H1 (cell line): ENCODE data around the gene PC. TPM values are rescaled to one million over a fixed set of nuclear protein-coding genes. Genes with fewer than 3 reads are reported as not detected.

Source experiments
- CTCF ChIA-PET: fragments of 300-600 bp; sonication (Branson Sonifier 250); formaldehyde crosslinking; loops from one replicate; lab custom pipeline; 2021; ENCODE audit not compliant: partially characterized antibody; lab: Charles Lee
- POLR2A ChIA-PET: fragments of 300-600 bp; sonication (Branson Sonifier 250); formaldehyde crosslinking; loops from one replicate; lab custom pipeline; 2021; ENCODE audit warnings: inconsistent platforms; ENCODE audit not compliant: partially characterized antibody; lab: Charles Lee
- DNase-seq, 2 experiments: peaks; one replicate each; pipeline versions ENCODE4 v3.0.0 to v3.0.0-alpha.2; 2010 to 2022; ENCODE audit warnings: low spot score in 2 of 2, low read depth in 1 of 2, mixed read lengths in 1 of 2
- FAIRE-seq: peaks from 2 replicates; lab custom pipeline; 2011; peaks lifted over from hg19 to GRCh38; lab: Jason Lieb, UNC
- H2AFZ ChIP-seq: 2 replicates; pipeline ENCODE4 v1.8.1; 2012; ENCODE audit warnings: low read length, inconsistent platforms
- H2AK5ac ChIP-seq: 2 replicates; pipeline ENCODE4 v1.6.1; 2013; ENCODE audit warnings: low read depth, low read length
- H2BK120ac ChIP-seq: replicated peaks from 2 replicates; pipeline ENCODE3; 2013; ENCODE audit warnings: low read depth, low read length, inconsistent platforms
- H2BK12ac ChIP-seq: 2 replicates; pipeline ENCODE4 v1.6.1; 2013; ENCODE audit warnings: low read depth, low read length
- H2BK15ac ChIP-seq: 2 replicates; pipeline ENCODE4 v1.6.1; 2013; ENCODE audit warnings: low read length
- H2BK20ac ChIP-seq: 2 replicates; pipeline ENCODE4 v1.6.1; 2013; ENCODE audit warnings: low read length
- H2BK5ac ChIP-seq: 2 replicates; pipeline ENCODE4 v1.6.1; 2013; ENCODE audit warnings: low read depth, low read length
- H3K14ac ChIP-seq: 2 replicates; pipeline ENCODE4 v1.6.1; 2013; ENCODE audit warnings: inconsistent platforms; ENCODE audit not compliant: insufficient read length
- H3K18ac ChIP-seq: 2 replicates; pipeline ENCODE4 v1.6.1; 2013; ENCODE audit warnings: low read length; ENCODE audit errors: extremely low read depth
- H3K23ac ChIP-seq: 2 replicates; pipeline ENCODE4 v1.6.1; 2013; ENCODE audit warnings: inconsistent platforms; ENCODE audit not compliant: insufficient read length
- H3K23me2 ChIP-seq: 2 replicates; pipeline ENCODE4 v1.6.1; 2013; ENCODE audit warnings: low read depth, low read length
- H3K27ac ChIP-seq: 2 replicates; pipeline ENCODE4 v1.6.1; 2011; ENCODE audit warnings: low read depth, low read length, inconsistent platforms
- H3K27me3 ChIP-seq, 4 experiments: replicated peaks in 1 of 4; 1 replicate in 1 of 4; 2 replicates in 3 of 4; pipeline versions ENCODE4 v1.6.1 to v1.8.1; 2011 to 2013; ENCODE audit warnings: low read length in 3 of 4, mild to moderate bottlenecking in 3 of 4, inconsistent platforms in 2 of 4, mixed read lengths in 2 of 4, moderate library complexity in 1 of 4; ENCODE audit not compliant: control insufficient read depth in 3 of 4, insufficient read depth in 3 of 4; ENCODE audit errors: extremely low read depth in 1 of 4
- H3K36me3 ChIP-seq, 4 experiments: 2 replicates each; pipeline versions ENCODE4 v1.6.1 to v1.8.1; 2011 to 2013; ENCODE audit warnings: mild to moderate bottlenecking in 4 of 4, low read length in 3 of 4, moderate library complexity in 2 of 4, control low read depth in 1 of 4, inconsistent platforms in 1 of 4; ENCODE audit not compliant: insufficient read depth in 4 of 4, control insufficient read depth in 2 of 4
- H3K4ac ChIP-seq: replicated peaks from 2 replicates; pipeline ENCODE3; 2013; ENCODE audit warnings: low read length, low read depth, mixed read lengths, inconsistent platforms; ENCODE audit not compliant: insufficient read length
- H3K4me1 ChIP-seq, 4 experiments: replicated peaks in 1 of 4; 1 replicate in 1 of 4; 2 replicates in 3 of 4; pipeline versions ENCODE4 v1.6.1 to v1.8.1; 2011 to 2013; ENCODE audit warnings: low read length in 3 of 4, inconsistent platforms in 2 of 4, mixed read lengths in 1 of 4; ENCODE audit not compliant: insufficient read depth in 4 of 4, control insufficient read depth in 3 of 4
- H3K4me2 ChIP-seq, 2 experiments: 2 replicates each; pipeline versions ENCODE4 v1.6.1 to v1.8.1; 2011 to 2013; ENCODE audit warnings: low read depth in 2 of 2, low read length in 2 of 2, control low read depth in 1 of 2, inconsistent platforms in 1 of 2, mild to moderate bottlenecking in 1 of 2; ENCODE audit not compliant: insufficient read depth in 1 of 2
- H3K4me3 ChIP-seq, 4 experiments: fragments of 200-600, 300-600 bp in 1 of 4; sonication (generic), shearing (Covaris generic), sonication (Bioruptor Twin) in 1 of 4; 2 replicates each; pipeline versions ENCODE4 v1.5.1 to v1.8.1; 2011 to 2016; ENCODE audit warnings: low read length in 4 of 4, low read depth in 3 of 4, control low read depth in 2 of 4, inconsistent platforms in 2 of 4, mild to moderate bottlenecking in 2 of 4, mixed read lengths in 1 of 4, moderate library complexity in 1 of 4; ENCODE audit not compliant: insufficient read depth in 2 of 4; ENCODE audit errors: extremely low read depth in 1 of 4
- H3K56ac ChIP-seq: replicated peaks from 2 replicates; pipeline ENCODE3; 2013; ENCODE audit warnings: low read depth, mild to moderate bottlenecking, mixed read lengths, low read length, inconsistent platforms; ENCODE audit not compliant: insufficient read length
- H3K79me1 ChIP-seq: 2 replicates; pipeline ENCODE4 v1.6.1; 2013; ENCODE audit warnings: low read depth, low read length, control low read depth
- H3K79me2 ChIP-seq, 2 experiments: 2 replicates each; pipeline versions ENCODE4 v1.6.1 to v1.8.1; 2012 to 2013; ENCODE audit warnings: low read length in 2 of 2, mild to moderate bottlenecking in 2 of 2, inconsistent platforms in 1 of 2; ENCODE audit not compliant: insufficient read depth in 2 of 2, control insufficient read depth in 1 of 2
- H3K9ac ChIP-seq, 4 experiments: replicated peaks in 1 of 4; 1 replicate in 1 of 4; 2 replicates in 3 of 4; pipeline versions ENCODE4 v1.6.1 to v1.8.1; 2011 to 2013; ENCODE audit warnings: low read depth in 3 of 4, low read length in 3 of 4, control low read depth in 2 of 4, mild to moderate bottlenecking in 2 of 4, moderate library complexity in 2 of 4, inconsistent platforms in 1 of 4; ENCODE audit errors: extremely low read depth in 1 of 4
- H3K9me3 ChIP-seq, 2 experiments: 2 replicates each; pipeline versions ENCODE4 v1.6.1 to v1.8.1; 2012 to 2013; ENCODE audit warnings: mild to moderate bottlenecking in 2 of 2, moderate library complexity in 2 of 2, control low read depth in 1 of 2, inconsistent platforms in 1 of 2, low read depth in 1 of 2, low read length in 1 of 2, mixed read lengths in 1 of 2; ENCODE audit not compliant: insufficient read depth in 2 of 2
- H4K20me1 ChIP-seq, 2 experiments: replicated peaks in 1 of 2; 2 replicates each; pipeline versions ENCODE3 to v1.8.1; 2011 to 2013; ENCODE audit warnings: inconsistent platforms in 2 of 2, low read length in 2 of 2, mild to moderate bottlenecking in 1 of 2; ENCODE audit not compliant: insufficient read depth in 2 of 2, control insufficient read depth in 1 of 2
- H4K5ac ChIP-seq: 2 replicates; pipeline ENCODE4 v1.6.1; 2013; ENCODE audit warnings: low read length, low read depth, mixed read lengths, inconsistent platforms; ENCODE audit not compliant: insufficient read length
- H4K8ac ChIP-seq: 2 replicates; pipeline ENCODE4 v1.8.0; 2013; ENCODE audit warnings: mild to moderate bottlenecking, moderate library complexity, low read length, inconsistent platforms; ENCODE audit not compliant: insufficient read depth; ENCODE audit errors: extremely low read depth
- H4K91ac ChIP-seq: replicated peaks from 2 replicates; pipeline ENCODE3; 2013; ENCODE audit warnings: low read length, mixed read lengths, inconsistent platforms; ENCODE audit not compliant: insufficient read length
- ASH2L ChIP-seq: fragments of 200-600, 300-600 bp; sonication (generic); IDR thresholded peaks from one replicate; pipeline ENCODE4 v1.7.1; 2017; ENCODE audit warnings: low read length
- BRCA1 ChIP-seq: IDR thresholded peaks from 2 replicates; pipeline ENCODE4 v1.6.1; 2012; ENCODE audit warnings: low read depth, low read length, improper control_type of control experiment
- CEBPB ChIP-seq: IDR thresholded peaks from 2 replicates; pipeline ENCODE4 v1.6.1; 2012; ENCODE audit warnings: low read depth, low read length
- CREB1 ChIP-seq: IDR thresholded peaks from 2 replicates; pipeline ENCODE4 v1.6.1; 2012; ENCODE audit warnings: inconsistent platforms
- EZH2 ChIP-seq: fragments of 200-600 bp; sonication (generic); IDR thresholded peaks from 2 replicates; pipeline ENCODE4 v1.7.1; 2012; ENCODE audit warnings: low read depth, mild to moderate bottlenecking, moderate library complexity, low read length, inconsistent platforms; ENCODE audit not compliant: severe bottlenecking
- JUND ChIP-seq: IDR thresholded peaks from 2 replicates; pipeline ENCODE4 v1.6.1; 2011; ENCODE audit warnings: mild to moderate bottlenecking, improper control_type of control experiment, low read length
- PHF8 ChIP-seq: fragments of 200-600 bp; sonication (generic); conservative IDR thresholded peaks from 2 replicates; pipeline ENCODE4 v1.7.1; 2012; ENCODE audit warnings: low read depth, mild to moderate bottlenecking, inconsistent platforms, low read length, moderate library complexity
- RAD21 ChIP-seq, 2 experiments: IDR thresholded peaks in 1 of 2; conservative IDR thresholded peaks in 1 of 2; 2 replicates each; pipeline ENCODE4 v1.6.1; 2011; ENCODE audit warnings: low read depth in 2 of 2, low read length in 2 of 2, improper control_type of control experiment in 1 of 2, inconsistent platforms in 1 of 2, mild to moderate bottlenecking in 1 of 2, moderate library complexity in 1 of 2
- RXRA ChIP-seq: IDR thresholded peaks from 2 replicates; pipeline ENCODE4 v1.6.1; 2011; ENCODE audit warnings: low read depth, mild to moderate bottlenecking, low read length, moderate library complexity; ENCODE audit not compliant: insufficient read depth
- SIX5 ChIP-seq: IDR thresholded peaks from 2 replicates; pipeline ENCODE4 v1.6.1; 2011; ENCODE audit warnings: mild to moderate bottlenecking, low read depth, low read length
- SP2 ChIP-seq: IDR thresholded peaks from 2 replicates; pipeline ENCODE4 v1.6.1; 2012; ENCODE audit warnings: mild to moderate bottlenecking, low read length, inconsistent platforms
- YY1 ChIP-seq: IDR thresholded peaks from 2 replicates; pipeline ENCODE4 v1.6.1; 2011; ENCODE audit warnings: low read depth, mild to moderate bottlenecking, low read length
- WGBS, 2 experiments: shearing (Covaris generic) in 1 of 2; methylation state at CpG; one replicate each; pipeline versions ENCODE4 v1.1.6 to v1.1.7; 2013 to 2015; ENCODE audit warnings: low lambda C conversion rate in 2 of 2, mixed read lengths in 2 of 2, inconsistent platforms in 1 of 2, low coverage in 1 of 2, missing lambda C conversion rate in 1 of 2; ENCODE audit not compliant: insufficient replicate concordance in 2 of 2, insufficient coverage in 1 of 2, insufficient read length in 1 of 2; ENCODE audit errors: extremely low coverage in 1 of 2, missing lambda C conversion rate in 1 of 2; 5-methylcytosine and 5-hydroxymethylcytosine counted together
- polyA plus RNA-seq, 7 experiments: library from polyadenylated mRNA; depleted of rRNA in 3 of 7; stranded (reverse) in 5 of 7; unstranded in 2 of 7; fragments of >200 nt in 5 of 7; fragments of 200-250 nt in 2 of 7; gene quantifications; 1 replicate in 5 of 7; 2 replicates in 1 of 7; 4 replicates in 1 of 7; pipeline versions ENCODE4 v1.2.1 to v1.2.3, GENCODE V29; 2011 to 2013; ENCODE audit warnings: missing spikeins in 2 of 7, mixed read lengths in 2 of 7
- total RNA-seq: library from RNA; stranded (reverse); fragmentation: NEBNext Ultra II Directional; extraction: Animal tissue kit (Norgen Biotek cat#: 25700); gene quantifications from 2 replicates; pipeline ENCODE4 v1.2.1, GENCODE V29; 2021
- TF ChIP-seq, protein P1 (sequence below): IDR thresholded peaks from 2 replicates; pipeline ENCODE4 v1.6.1; 2012; ENCODE audit warnings: inconsistent platforms

PC gene
- total and polyA plus RNA-seq, 2 of the 8 experiments (the other 6 are each of a cell fraction or from before 2014, with no cell fraction given): 11.5 to 27.5 TPM

GRCh38 chr11:66964495-66964894, 6.3 kb upstream of the PC start:
- Histone ChIP-seq H2BK15ac (no peak overlapping the region), H3K4me2 (no peak overlapping the region), H2AFZ (0 out of 2 replicates have a peak overlapping the region, but pooled peaks have one; percentile 4), H2BK20ac (no peak overlapping the region), H4K20me1 (no peaks in the 10 kb centered on the region), H3K4ac (no peak overlapping the region), H3K23me2 (0 out of 2 replicates have a peak, but pooled peaks cover under 1% of the 10 kb centered on the region), H3K18ac (no peak overlapping the region), H3K9ac (no peak overlapping the region; a peak in 2 of 7 replicates), H3K27ac (no peak overlapping the region), H4K5ac (no peak overlapping the region), H3K4me3 (no peak overlapping the region), H2BK120ac (no peak overlapping the region), H4K91ac (no peak overlapping the region), H3K56ac (no peak overlapping the region), H3K36me3 (no peaks in the 10 kb centered on the region), H3K27me3 (peaks cover 0 to 3% (median under 1%) of the 10 kb centered on the region in 4 experiments; a peak in 3 of 7 replicates), H4K8ac (0 out of 2 replicates have a peak overlapping the region, but pooled peaks have one; percentile 36), H3K14ac (no peak overlapping the region), H3K9me3 (no peaks in the 10 kb centered on the region), H3K79me1 (no peaks in the 10 kb centered on the region), H2BK12ac (no peak overlapping the region), H3K23ac (no peak overlapping the region), H3K79me2 (no peaks in the 10 kb centered on the region), H3K4me1 (no peaks in the 10 kb centered on the region; a peak in 1 of 7 replicates), H2BK5ac (no peak overlapping the region), H2AK5ac (peak overlapping the region; percentile 48; the same call in 1 of the 2 replicates)
- no peak for FAIRE-seq
- WGBS, 2 experiments: 90% methylated on average over 3 of the region's 3 CpGs; no CpG with 5 or more reads in 1 of the 2 experiments
- CTCF ChIA-PET: interaction anchor here (1.0 to 3.3 kb wide), 2 partner anchors 12 to 82 kb away, joined by 3 to 27 read pairs; partner anchors contain the start of gene C11orf86
- POLR2A ChIA-PET: no interaction called here
- no peak for DNase-seq
- TF ChIP-seq YY1 (no peak), JUND (no peak), RXRA (no peak), SP2 (no peak), SIX5 (no peak), RAD21 (IDR thresholded peaks at IDR 0.05 in 1 of 2, conservative IDR thresholded peaks at IDR 0.05 in 1 of 2; ENCODE audit: low read depth in 2 of 2, low read length in 2 of 2) (no peak), EZH2 (no peak), PHF8 (no peak), CEBPB (no peak), ASH2L (no peak), BRCA1 (no peak), CREB1 (no peak)
- TF ChIP-seq, protein P1, sequence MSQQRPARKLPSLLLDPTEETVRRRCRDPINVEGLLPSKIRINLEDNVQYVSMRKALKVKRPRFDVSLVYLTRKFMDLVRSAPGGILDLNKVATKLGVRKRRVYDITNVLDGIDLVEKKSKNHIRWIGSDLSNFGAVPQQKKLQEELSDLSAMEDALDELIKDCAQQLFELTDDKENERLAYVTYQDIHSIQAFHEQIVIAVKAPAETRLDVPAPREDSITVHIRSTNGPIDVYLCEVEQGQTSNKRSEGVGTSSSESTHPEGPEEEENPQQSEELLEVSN: no peak
